Panc1 (cell line): Measurements from ENCODE around the gene PABPN1L. TPM values are rescaled to one million over a fixed set of nuclear protein-coding genes. Genes with fewer than 3 reads are reported as not detected.
A peak's percentile ranks its signal among the peaks of the same experiment; 100 is the strongest.

Experiments used
- ATAC-seq: fragments of 200-7000 bp; cut with Tn5 transposase; 2 replicates; pipeline ENCODE4 v1.9.1; 2020; ENCODE audit warnings: mild to moderate bottlenecking, moderate library complexity
- BruUV-seq: library from RNA; stranded (reverse); fragments of 400-500 nt; replicated peaks from 2 replicates; lab custom pipeline; 2021; lab: Mats Ljungman, UMichigan
- CTCF ChIA-PET: fragments of 300-600 bp; sonication (Branson Sonifier 250); formaldehyde crosslinking; loops from one replicate; lab custom pipeline; 2022; ENCODE audit warnings: antibody characterized with exemption; lab: Charles Lee
- POLR2A ChIA-PET: fragments of 300-600 bp; sonication (Branson Sonifier 250); formaldehyde crosslinking; loops from one replicate; lab custom pipeline; 2022; ENCODE audit warnings: antibody characterized with exemption; lab: Charles Lee
- DNase-seq: peaks from one replicate; pipeline ENCODE4 v3.0.0-alpha.2; 2010; ENCODE audit warnings: low read depth, low spot score
- H3K27ac ChIP-seq: 2 replicates; pipeline ENCODE4 v1.5.1; 2011; ENCODE audit warnings: mild to moderate bottlenecking, low read length, inconsistent platforms
- H3K27me3 ChIP-seq: fragments of 200-500 bp; sonication (Bioruptor generic); 2 replicates; pipeline ENCODE4 v1.6.0; 2014; ENCODE audit warnings: low read length, inconsistent platforms; ENCODE audit not compliant: control insufficient read depth, insufficient read depth
- H3K36me3 ChIP-seq: fragments of 200-500 bp; sonication (Bioruptor generic); 2 replicates; pipeline ENCODE4 v1.5.1; 2014; ENCODE audit warnings: inconsistent platforms, mild to moderate bottlenecking, low read length, moderate library complexity; ENCODE audit not compliant: control insufficient read depth, insufficient read depth
- H3K4me1 ChIP-seq: 2 replicates; pipeline ENCODE4 v1.5.1; 2011; ENCODE audit warnings: inconsistent platforms, mild to moderate bottlenecking, low read length, moderate library complexity; ENCODE audit not compliant: control insufficient read depth, insufficient read depth
- H3K4me3 ChIP-seq, 2 experiments: 2 replicates each; pipeline ENCODE4 v1.5.1; 2011 to 2012; ENCODE audit warnings: low read depth in 2 of 2, low read length in 2 of 2, mild to moderate bottlenecking in 2 of 2, inconsistent platforms in 1 of 2, moderate library complexity in 1 of 2
- H3K9me3 ChIP-seq: fragments of 200-500 bp; sonication (Bioruptor generic); 2 replicates; pipeline ENCODE4 v1.5.1; 2014; ENCODE audit warnings: low read depth, mild to moderate bottlenecking, inconsistent platforms, low read length, moderate library complexity; ENCODE audit not compliant: control insufficient read depth, insufficient read depth
- POLR2AphosphoS5 ChIP-seq: IDR thresholded peaks from 2 replicates; pipeline ENCODE4 v1.6.1; 2012; ENCODE audit warnings: mild to moderate bottlenecking, low read depth, low read length, moderate library complexity
- SIN3A ChIP-seq: IDR thresholded peaks from 2 replicates; pipeline ENCODE4 v1.6.1; 2012; ENCODE audit warnings: low read depth, mild to moderate bottlenecking, low read length, moderate library complexity, borderline replicate concordance; ENCODE audit not compliant: insufficient read depth
- TCF7L2 ChIP-seq: IDR thresholded peaks from 2 replicates; pipeline ENCODE4 v1.6.1; 2011; ENCODE audit warnings: mild to moderate bottlenecking, low read depth, low read length, inconsistent platforms
- in situ Hi-C: cut with HindIII; loops from 2 replicates; pipeline ENCODE4 v1.10.0; 2016; ENCODE audit warnings: low sequenced_read_pairs, low pct_unique_long_range_greater_than_20kb
- intact Hi-C: fragments of 100-400 bp; cut with micrococcal nuclease; formaldehyde crosslinking; loops from one replicate; pipeline ENCODE4 v1.10.0; 2022; ENCODE audit not compliant: unreplicated experiment
- total RNA-seq: library from RNA; stranded (reverse); gene quantifications from one replicate; pipeline ENCODE4 v1.2.1, GENCODE V29; 2021; ENCODE audit not compliant: unreplicated experiment
- TF ChIP-seq, protein P1 (sequence below), 2 experiments: IDR thresholded peaks; 2 replicates each; pipeline ENCODE4 v1.6.1; 2011 to 2012; ENCODE audit warnings: low read depth in 2 of 2, control low read depth in 1 of 2, low read length in 1 of 2, mild to moderate bottlenecking in 1 of 2, moderate library complexity in 1 of 2; ENCODE audit not compliant: insufficient read depth in 1 of 2
- TF ChIP-seq, protein P2 (sequence below): fragments of 450-650 bp; IDR thresholded peaks from 2 replicates; pipeline ENCODE4 v1.5.1; 2017; ENCODE audit warnings: mild to moderate bottlenecking

Gene PABPN1L
- total RNA-seq, 1 experiment from 2014 or later, result not detected

DNA sequence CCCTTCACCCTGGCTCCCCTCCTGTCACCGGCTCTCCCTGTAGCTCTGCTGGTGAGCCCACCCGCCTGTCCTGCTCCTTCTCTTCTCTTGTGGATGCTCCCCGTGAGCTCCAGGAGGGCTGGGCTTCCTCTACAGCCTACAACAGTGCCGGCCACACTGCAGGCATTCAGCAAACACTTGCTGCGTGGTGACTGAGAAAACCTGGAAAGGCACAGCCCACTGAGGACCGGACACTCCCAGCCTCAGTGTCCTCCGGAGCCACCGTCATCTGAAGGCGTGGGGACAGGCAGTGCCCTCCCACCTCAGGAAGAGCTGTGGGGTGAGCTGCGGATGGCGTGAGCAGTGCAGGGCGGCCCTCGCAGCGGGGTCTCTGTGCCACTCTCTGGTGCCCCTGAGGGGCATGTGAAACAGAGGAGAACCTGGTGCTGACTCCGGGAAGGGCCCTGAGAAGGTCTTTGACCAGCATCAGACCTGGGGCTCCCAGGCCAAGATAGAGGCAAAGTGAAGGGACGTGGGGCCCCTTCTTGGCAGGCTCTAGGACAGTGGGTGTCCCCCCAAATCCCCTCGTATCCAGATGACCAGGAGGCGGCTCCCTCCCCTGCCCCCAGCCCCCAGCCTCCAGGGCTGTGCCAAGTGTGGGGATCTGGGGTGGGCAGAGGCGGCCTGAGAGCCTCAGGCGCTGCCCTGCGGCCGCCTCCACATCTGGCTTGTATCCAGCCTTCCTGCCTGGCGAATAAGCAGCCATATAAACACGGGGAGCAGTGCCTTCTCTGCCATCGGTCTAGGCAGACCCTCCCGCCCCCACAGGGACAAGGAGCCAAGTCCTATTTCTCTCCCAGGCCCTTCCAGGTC, 44.0 kb upstream of the PABPN1L start:
- Histone ChIP-seq H3K4me3 (no peak overlapping the region), H3K27ac (no peak overlapping the region), H3K27me3 (no peaks in the 10 kb centered on the region), H3K4me1 (peaks cover 13% of the 10 kb centered on the region; the same call in 1 of the 2 replicates), H3K9me3 (no peaks in the 10 kb centered on the region), H3K36me3 (no peaks in the 10 kb centered on the region)
- intact Hi-C loops (no loop called here), in situ Hi-C loops (no loop called here)
- ChIA-PET CTCF (no interaction called here), POLR2A (no interaction called here)
- TF ChIP-seq POLR2AphosphoS5, result no peak
- TF ChIP-seq TCF7L2, result no peak
- no peak for DNase-seq
- ATAC-seq, result 0 out of 2 replicates have a peak, but pooled peaks have one; percentile 25
- no TSS peak for BruUV-seq

DNA sequence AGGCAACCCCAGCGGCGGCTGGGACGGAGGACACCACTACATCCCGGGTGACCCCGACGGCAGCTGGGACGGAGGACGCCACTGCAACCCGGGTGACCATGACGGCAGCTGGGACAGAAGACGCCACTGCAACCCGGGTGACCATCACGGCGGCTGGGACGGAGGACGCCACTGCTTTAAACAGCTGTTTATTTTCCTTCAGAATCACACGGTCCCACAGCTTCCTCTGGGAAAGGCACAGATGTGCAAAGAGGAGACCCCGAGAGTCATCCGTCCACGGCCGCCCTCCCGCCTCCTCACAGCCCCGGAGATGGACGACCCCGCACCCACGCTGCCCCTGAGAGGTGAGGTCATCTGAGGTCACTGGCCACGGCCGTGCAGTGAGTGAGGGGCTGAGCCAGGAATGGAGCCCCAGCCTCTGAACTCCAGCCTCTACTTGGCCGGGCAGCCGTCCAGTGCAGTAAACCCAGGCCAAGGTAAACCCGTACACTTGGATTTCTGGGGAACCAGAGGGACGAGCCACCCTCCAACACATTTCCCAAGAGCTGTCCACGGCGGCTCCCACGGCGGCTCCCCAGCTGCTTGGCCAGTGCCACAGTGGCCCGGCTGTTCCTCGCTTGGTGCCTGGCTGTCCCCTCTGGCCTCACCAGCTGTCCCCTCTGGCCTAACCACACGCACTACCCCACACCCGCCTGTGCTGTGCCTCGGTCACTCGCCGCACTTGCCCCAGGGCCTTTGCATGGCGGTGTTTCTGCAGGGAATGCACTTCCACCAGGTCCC, 43.2 kb upstream of the PABPN1L start:
- no peaks in the 10 kb centered on the region for H3K9me3 ChIP-seq
- H3K27ac ChIP-seq, result no peak overlapping the region
- ChIA-PET POLR2A (no interaction called here), CTCF (no interaction called here)
- no peak for ATAC-seq
- TF ChIP-seq, protein P1, sequence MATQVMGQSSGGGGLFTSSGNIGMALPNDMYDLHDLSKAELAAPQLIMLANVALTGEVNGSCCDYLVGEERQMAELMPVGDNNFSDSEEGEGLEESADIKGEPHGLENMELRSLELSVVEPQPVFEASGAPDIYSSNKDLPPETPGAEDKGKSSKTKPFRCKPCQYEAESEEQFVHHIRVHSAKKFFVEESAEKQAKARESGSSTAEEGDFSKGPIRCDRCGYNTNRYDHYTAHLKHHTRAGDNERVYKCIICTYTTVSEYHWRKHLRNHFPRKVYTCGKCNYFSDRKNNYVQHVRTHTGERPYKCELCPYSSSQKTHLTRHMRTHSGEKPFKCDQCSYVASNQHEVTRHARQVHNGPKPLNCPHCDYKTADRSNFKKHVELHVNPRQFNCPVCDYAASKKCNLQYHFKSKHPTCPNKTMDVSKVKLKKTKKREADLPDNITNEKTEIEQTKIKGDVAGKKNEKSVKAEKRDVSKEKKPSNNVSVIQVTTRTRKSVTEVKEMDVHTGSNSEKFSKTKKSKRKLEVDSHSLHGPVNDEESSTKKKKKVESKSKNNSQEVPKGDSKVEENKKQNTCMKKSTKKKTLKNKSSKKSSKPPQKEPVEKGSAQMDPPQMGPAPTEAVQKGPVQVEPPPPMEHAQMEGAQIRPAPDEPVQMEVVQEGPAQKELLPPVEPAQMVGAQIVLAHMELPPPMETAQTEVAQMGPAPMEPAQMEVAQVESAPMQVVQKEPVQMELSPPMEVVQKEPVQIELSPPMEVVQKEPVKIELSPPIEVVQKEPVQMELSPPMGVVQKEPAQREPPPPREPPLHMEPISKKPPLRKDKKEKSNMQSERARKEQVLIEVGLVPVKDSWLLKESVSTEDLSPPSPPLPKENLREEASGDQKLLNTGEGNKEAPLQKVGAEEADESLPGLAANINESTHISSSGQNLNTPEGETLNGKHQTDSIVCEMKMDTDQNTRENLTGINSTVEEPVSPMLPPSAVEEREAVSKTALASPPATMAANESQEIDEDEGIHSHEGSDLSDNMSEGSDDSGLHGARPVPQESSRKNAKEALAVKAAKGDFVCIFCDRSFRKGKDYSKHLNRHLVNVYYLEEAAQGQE (IDR thresholded peaks at IDR 0.05; ENCODE audit: insufficient read depth in 1 of 2, low read depth in 2 of 2, low read length in 1 of 2), result no peak
- TF ChIP-seq, protein P2, sequence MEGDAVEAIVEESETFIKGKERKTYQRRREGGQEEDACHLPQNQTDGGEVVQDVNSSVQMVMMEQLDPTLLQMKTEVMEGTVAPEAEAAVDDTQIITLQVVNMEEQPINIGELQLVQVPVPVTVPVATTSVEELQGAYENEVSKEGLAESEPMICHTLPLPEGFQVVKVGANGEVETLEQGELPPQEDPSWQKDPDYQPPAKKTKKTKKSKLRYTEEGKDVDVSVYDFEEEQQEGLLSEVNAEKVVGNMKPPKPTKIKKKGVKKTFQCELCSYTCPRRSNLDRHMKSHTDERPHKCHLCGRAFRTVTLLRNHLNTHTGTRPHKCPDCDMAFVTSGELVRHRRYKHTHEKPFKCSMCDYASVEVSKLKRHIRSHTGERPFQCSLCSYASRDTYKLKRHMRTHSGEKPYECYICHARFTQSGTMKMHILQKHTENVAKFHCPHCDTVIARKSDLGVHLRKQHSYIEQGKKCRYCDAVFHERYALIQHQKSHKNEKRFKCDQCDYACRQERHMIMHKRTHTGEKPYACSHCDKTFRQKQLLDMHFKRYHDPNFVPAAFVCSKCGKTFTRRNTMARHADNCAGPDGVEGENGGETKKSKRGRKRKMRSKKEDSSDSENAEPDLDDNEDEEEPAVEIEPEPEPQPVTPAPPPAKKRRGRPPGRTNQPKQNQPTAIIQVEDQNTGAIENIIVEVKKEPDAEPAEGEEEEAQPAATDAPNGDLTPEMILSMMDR, result no peak
- TF ChIP-seq SIN3A (no peak), TCF7L2 (no peak), POLR2AphosphoS5 (no peak)
- BruUV-seq, result no TSS peak
- H3K36me3 ChIP-seq, result no peaks in the 10 kb centered on the region
- no peak overlapping the region for H3K4me3 ChIP-seq
- DNase-seq, result no peak
- intact Hi-C loops (no loop called here), in situ Hi-C loops (no loop called here)
- peaks cover 13% of the 10 kb centered on the region; the same call in 1 of the 2 replicates for H3K4me1 ChIP-seq
- H3K27me3 ChIP-seq, result no peaks in the 10 kb centered on the region
